Stimulated activated memory B cell treated with anti-CD40 and anti-IgM and Interleukin-4, amounts not matched to agents 10 μg/mL and 1 μg/mL and 100 μg/mL, for 72 hours (primary cell): ENCODE data around the gene SLC6A2.
"Not testable (repeated sequence)": the region's sequence is repeated elsewhere in the genome, so short reads cannot be mapped to it uniquely, and the experiment has no call there.

Experiments
- ATAC-seq: fragments of 150-1000 bp; cut with Tn5 transposase; 2 replicates; pipeline ENCODE4 v1.10.0; 2021
- H3K27ac Mint-ChIP-seq: one replicate; pipeline ENCODE4 v1.8.0; 2022; ENCODE audit warnings: mild to moderate bottlenecking, mixed read lengths
- H3K27me3 Mint-ChIP-seq: one replicate; pipeline ENCODE4 v1.8.0; 2022; ENCODE audit warnings: mixed read lengths
- H3K36me3 Mint-ChIP-seq: one replicate; pipeline ENCODE4 v1.8.0; 2022; ENCODE audit warnings: mixed read lengths
- H3K4me1 Mint-ChIP-seq: one replicate; pipeline ENCODE4 v1.8.0; 2022; ENCODE audit warnings: mixed read lengths
- H3K4me3 Mint-ChIP-seq: one replicate; pipeline ENCODE4 v1.8.0; 2022; ENCODE audit warnings: mild to moderate bottlenecking, moderate library complexity, mixed read lengths
- H3K9me3 Mint-ChIP-seq: one replicate; pipeline ENCODE4 v1.8.0; 2022; ENCODE audit warnings: mixed read lengths

The SLC6A2 gene

GRCh38 chr16:55655897-55656681 is at the start of gene SLC6A2:
Gene SLC6A2, plus strand, starts transcription at chr16:55655988. Its CDS starts 707 bp downstream, at chr16:55656695.
- ATAC-seq: no peak
- Mint-ChIP-seq H3K36me3 (no peaks in the 10 kb centered on the region), H3K4me3 (no peak within 1 kb of the TSS), H3K9me3 (no peaks in the 10 kb centered on the region), H3K27me3 (peaks cover 20% of the 10 kb centered on the region), H3K27ac (no peak within 1 kb of the TSS), H3K4me1 (no peaks in the 10 kb centered on the region)

- H3K27ac Mint-ChIP-seq: no peak overlapping the region
- H3K27me3 Mint-ChIP-seq: peaks cover 6% of the 10 kb centered on the region
- no peaks in the 10 kb centered on the region for H3K36me3 Mint-ChIP-seq
- ATAC-seq: no peak
- H3K9me3 Mint-ChIP-seq: peaks cover 16% of the 10 kb centered on the region
- no peak overlapping the region for H3K4me3 Mint-ChIP-seq
- no peaks in the 10 kb centered on the region for H3K4me1 Mint-ChIP-seq
These were observed 42.0 kb upstream of the SLC6A2 start for GRCh38 chr16:55613613-55614335.

GRCh38 chr16:55615071-55615470 is 40.7 kb upstream of the SLC6A2 start:
- peaks cover 16% of the 10 kb centered on the region for H3K9me3 Mint-ChIP-seq
- peaks cover 6% of the 10 kb centered on the region for H3K27me3 Mint-ChIP-seq
- no peak overlapping the region for H3K27ac Mint-ChIP-seq
- H3K4me1 Mint-ChIP-seq: no peaks in the 10 kb centered on the region
- H3K4me3 Mint-ChIP-seq: no peak overlapping the region
- ATAC-seq: no peak
- no peaks in the 10 kb centered on the region for H3K36me3 Mint-ChIP-seq

GRCh38 chr16:55615670-55616069 is 40.1 kb upstream of the SLC6A2 start:
- H3K36me3 Mint-ChIP-seq, H3K4me3 Mint-ChIP-seq, H3K27ac Mint-ChIP-seq, H3K27me3 Mint-ChIP-seq, ATAC-seq, H3K4me1 Mint-ChIP-seq: not testable (repeated sequence)
- peaks cover 13% of the 10 kb centered on the region for H3K9me3 Mint-ChIP-seq

GRCh38 chr16:55621771-55622170 is 34.0 kb upstream of the SLC6A2 start:
- no peaks in the 10 kb centered on the region for H3K4me1 Mint-ChIP-seq
- H3K27me3 Mint-ChIP-seq: no peaks in the 10 kb centered on the region
- no peak overlapping the region for H3K27ac Mint-ChIP-seq
- no peak overlapping the region for H3K4me3 Mint-ChIP-seq
- no peak for ATAC-seq
- H3K9me3 Mint-ChIP-seq: peaks cover 5% of the 10 kb centered on the region
- H3K36me3 Mint-ChIP-seq: no peaks in the 10 kb centered on the region

GRCh38 chr16:55622272-55622671 is 33.5 kb upstream of the SLC6A2 start:
- H3K9me3 Mint-ChIP-seq: peaks cover 3% of the 10 kb centered on the region
- no peaks in the 10 kb centered on the region for H3K4me1 Mint-ChIP-seq
- no peaks in the 10 kb centered on the region for H3K27me3 Mint-ChIP-seq
- no peak overlapping the region for H3K27ac Mint-ChIP-seq
- no peak for ATAC-seq
- H3K36me3 Mint-ChIP-seq: no peaks in the 10 kb centered on the region
- H3K4me3 Mint-ChIP-seq: no peak overlapping the region

GRCh38 chr16:55622930-55623561 is 32.7 kb upstream of the SLC6A2 start:
- Mint-ChIP-seq H3K36me3 (no peaks in the 10 kb centered on the region), H3K9me3 (peaks cover 3% of the 10 kb centered on the region), H3K27me3 (no peaks in the 10 kb centered on the region), H3K4me1 (no peaks in the 10 kb centered on the region), H3K4me3 (no peak overlapping the region), H3K27ac (no peak overlapping the region)
- no peak for ATAC-seq

GRCh38 chr16:55623640-55624039 is 32.1 kb upstream of the SLC6A2 start:
- Mint-ChIP-seq H3K9me3 (peaks cover 3% of the 10 kb centered on the region), H3K4me1 (no peaks in the 10 kb centered on the region)

GRCh38 chr16:55624696-55625095 is 31.1 kb upstream of the SLC6A2 start:
- no peaks in the 10 kb centered on the region for H3K4me1 Mint-ChIP-seq
- ATAC-seq: no peak
- H3K27me3 Mint-ChIP-seq: no peaks in the 10 kb centered on the region
- peaks cover 3% of the 10 kb centered on the region for H3K9me3 Mint-ChIP-seq
- no peak overlapping the region for H3K4me3 Mint-ChIP-seq
- no peak overlapping the region for H3K27ac Mint-ChIP-seq
- H3K36me3 Mint-ChIP-seq: no peaks in the 10 kb centered on the region

More at GRCh38 chr16:55623640-55624039, 32.1 kb upstream of the SLC6A2 start:
- ATAC-seq: no peak
- Mint-ChIP-seq H3K36me3 (no peaks in the 10 kb centered on the region), H3K27me3 (no peaks in the 10 kb centered on the region), H3K27ac (no peak overlapping the region), H3K4me3 (no peak overlapping the region)

GRCh38 chr16:55625843-55626242 is 29.9 kb upstream of the SLC6A2 start:
- no peaks in the 10 kb centered on the region for H3K27me3 Mint-ChIP-seq
- H3K4me3 Mint-ChIP-seq: no peak overlapping the region
- H3K36me3 Mint-ChIP-seq: no peaks in the 10 kb centered on the region
- H3K4me1 Mint-ChIP-seq: no peaks in the 10 kb centered on the region
- ATAC-seq: no peak
- no peak overlapping the region for H3K27ac Mint-ChIP-seq
- no peaks in the 10 kb centered on the region for H3K9me3 Mint-ChIP-seq

- no peaks in the 10 kb centered on the region for H3K4me1 Mint-ChIP-seq
- no peaks in the 10 kb centered on the region for H3K9me3 Mint-ChIP-seq
- H3K27ac Mint-ChIP-seq: no peak overlapping the region
- no peak overlapping the region for H3K4me3 Mint-ChIP-seq
- H3K27me3 Mint-ChIP-seq: no peaks in the 10 kb centered on the region
- no peak for ATAC-seq
- no peaks in the 10 kb centered on the region for H3K36me3 Mint-ChIP-seq
These were observed 27.4 kb upstream of the SLC6A2 start for GRCh38 chr16:55628306-55628968.

GRCh38 chr16:55630774-55631173 is 25.0 kb upstream of the SLC6A2 start:
- H3K9me3 Mint-ChIP-seq: no peaks in the 10 kb centered on the region
- no peaks in the 10 kb centered on the region for H3K27me3 Mint-ChIP-seq
- no peak for ATAC-seq
- H3K27ac Mint-ChIP-seq: no peak overlapping the region
- H3K4me1 Mint-ChIP-seq: no peaks in the 10 kb centered on the region
- no peak overlapping the region for H3K4me3 Mint-ChIP-seq
- no peaks in the 10 kb centered on the region for H3K36me3 Mint-ChIP-seq

- no peak overlapping the region for H3K27ac Mint-ChIP-seq
- peaks cover 2% of the 10 kb centered on the region for H3K9me3 Mint-ChIP-seq
- no peak overlapping the region for H3K4me3 Mint-ChIP-seq
- H3K27me3 Mint-ChIP-seq: no peaks in the 10 kb centered on the region
- H3K36me3 Mint-ChIP-seq: no peaks in the 10 kb centered on the region
- H3K4me1 Mint-ChIP-seq: no peaks in the 10 kb centered on the region
- ATAC-seq: no peak
These were observed 23.5 kb upstream of the SLC6A2 start for GRCh38 chr16:55632259-55632658.

- Mint-ChIP-seq H3K27ac (no peak overlapping the region), H3K4me3 (no peak overlapping the region), H3K36me3 (no peaks in the 10 kb centered on the region), H3K4me1 (no peaks in the 10 kb centered on the region), H3K27me3 (peaks cover 11% of the 10 kb centered on the region), H3K9me3 (peaks cover 2% of the 10 kb centered on the region)
- ATAC-seq: no peak
These were observed 21.6 kb upstream of the SLC6A2 start for GRCh38 chr16:55634193-55634592.

- ATAC-seq: no peak
These were observed 17.5 kb upstream of the SLC6A2 start for GRCh38 chr16:55638256-55638655.

More at GRCh38 chr16:55638256-55638655, 17.5 kb upstream of the SLC6A2 start:
- H3K9me3 Mint-ChIP-seq: peaks cover 2% of the 10 kb centered on the region
- no peak overlapping the region for H3K4me3 Mint-ChIP-seq
- peaks cover 23% of the 10 kb centered on the region for H3K27me3 Mint-ChIP-seq
- H3K4me1 Mint-ChIP-seq: no peaks in the 10 kb centered on the region
- no peak overlapping the region for H3K27ac Mint-ChIP-seq
- no peaks in the 10 kb centered on the region for H3K36me3 Mint-ChIP-seq
